K562 (cell line): Measurements from ENCODE around the gene SLC12A9. TPM values are rescaled to one million over a fixed set of nuclear protein-coding genes. Genes with fewer than 3 reads are reported as not detected.
A peak's percentile ranks its signal among the peaks of the same experiment; 100 is the strongest.

Experiments
- AFF4 ChIP-seq: sonication (generic); formaldehyde crosslinking; IDR thresholded peaks from 2 replicates; pipeline ENCODE4 v1.8.0; 2023; ENCODE audit warnings: mild to moderate bottlenecking, missing genetic modification reagents
- ARID3B ChIP-seq: fragments of 250-450 bp; sonication (Bioruptor Pico); IDR thresholded peaks from 2 replicates; pipeline ENCODE4 v1.4.0; 2020; ENCODE audit warnings: borderline replicate concordance
- CCNT2 ChIP-seq: IDR thresholded peaks from 2 replicates; pipeline ENCODE4 v1.6.1; 2011; ENCODE audit warnings: borderline replicate concordance, low read depth, mild to moderate bottlenecking, moderate library complexity, mixed read lengths, low read length; ENCODE audit not compliant: insufficient read length; ENCODE audit errors: extremely low read depth
- ESRRA ChIP-seq: fragments of 450-650 bp; IDR thresholded peaks from 2 replicates; pipeline ENCODE4 v1.6.1; 2014; ENCODE audit warnings: low read depth, mild to moderate bottlenecking, moderate library complexity, borderline replicate concordance
- HCFC1 ChIP-seq: IDR thresholded peaks from 2 replicates; pipeline ENCODE4 v1.6.1; 2012; ENCODE audit warnings: low read depth, low read length, improper control_type of control experiment
- MAFF ChIP-seq: IDR thresholded peaks from 2 replicates; pipeline ENCODE4 v1.6.1; 2012; ENCODE audit warnings: low read length, improper control_type of control experiment
- MCM2 ChIP-seq: fragments of 450-650 bp; IDR thresholded peaks from 2 replicates; pipeline ENCODE4 v1.6.1; 2017; ENCODE audit warnings: low read depth, mild to moderate bottlenecking
- MED1 ChIP-seq: sonication (generic); formaldehyde crosslinking; IDR thresholded peaks from 2 replicates; pipeline ENCODE4 v1.8.1; 2023; ENCODE audit warnings: missing genetic modification reagents, borderline replicate concordance
- NEUROD1 ChIP-seq: fragments of 150-350 bp; IDR thresholded peaks from 2 replicates; pipeline ENCODE4 v1.6.1; 2014; ENCODE audit warnings: borderline replicate concordance, low read length, low read depth; ENCODE audit not compliant: partially characterized antibody
- NFIC ChIP-seq: fragments of 450-650 bp; IDR thresholded peaks from 2 replicates; pipeline ENCODE4 v1.6.1; 2017; ENCODE audit warnings: mild to moderate bottlenecking, inconsistent platforms
- PHF20 ChIP-seq: fragments of 450-650 bp; IDR thresholded peaks from 2 replicates; pipeline ENCODE4 v1.6.1; 2018; ENCODE audit not compliant: partially characterized antibody
- SETDB1 ChIP-seq: IDR thresholded peaks from one replicate; pipeline ENCODE4 v1.6.1; 2012; ENCODE audit warnings: low read length, control low read depth, inconsistent platforms
- SIX5 ChIP-seq, 2 experiments: IDR thresholded peaks; 2 replicates each; pipeline ENCODE4 v1.6.1; 2011; ENCODE audit warnings: low read length in 2 of 2, borderline replicate concordance in 1 of 2, low read depth in 1 of 2, mild to moderate bottlenecking in 1 of 2, moderate library complexity in 1 of 2; ENCODE audit not compliant: insufficient read depth in 1 of 2
- SMARCA4 ChIP-seq: fragments of 450-650 bp; IDR thresholded peaks from 2 replicates; pipeline ENCODE4 v1.6.1; 2016
- THRA ChIP-seq: fragments of 450-650 bp; IDR thresholded peaks from 2 replicates; pipeline ENCODE4 v1.6.1; 2017; ENCODE audit warnings: mild to moderate bottlenecking, moderate library complexity
- ZNF143 ChIP-seq: sonication (generic); formaldehyde crosslinking; IDR thresholded peaks from 2 replicates; pipeline ENCODE4 v1.9.0; 2022; ENCODE audit warnings: mild to moderate bottlenecking, missing genetic modification reagents
- ZNF174 ChIP-seq: fragments of 250-450 bp; sonication (Bioruptor Pico); IDR thresholded peaks from 2 replicates; pipeline ENCODE4 v1.4.0; 2020; ENCODE audit warnings: mild to moderate bottlenecking
- ZNF324 ChIP-seq: fragments of 250-450 bp; sonication (Bioruptor Pico); IDR thresholded peaks from 2 replicates; pipeline ENCODE4 v1.4.0; 2020; ENCODE audit warnings: mild to moderate bottlenecking
- ZNF655 ChIP-seq: fragments of 250-450 bp; sonication (Bioruptor Pico); IDR thresholded peaks from 2 replicates; pipeline ENCODE4 v1.5.0; 2021
- ZNF668 ChIP-seq: fragments of 250-450 bp; sonication (Bioruptor Pico); IDR thresholded peaks from 2 replicates; pipeline ENCODE4 v1.8.0; 2022; ENCODE audit warnings: mild to moderate bottlenecking, inconsistent platforms
- ZNF717 ChIP-seq: fragments of 250-450 bp; sonication (Bioruptor Pico); IDR thresholded peaks from 2 replicates; pipeline ENCODE4 v1.5.0; 2021
- ZNF75A ChIP-seq: fragments of 450-650 bp; formaldehyde crosslinking; IDR thresholded peaks from 2 replicates; pipeline ENCODE4 v1.4.0; 2020; ENCODE audit warnings: mild to moderate bottlenecking
- ZNF76 ChIP-seq: fragments of 250-450 bp; sonication (Bioruptor Pico); IDR thresholded peaks from 2 replicates; pipeline ENCODE4 v1.4.0; 2020; ENCODE audit warnings: mild to moderate bottlenecking, moderate library complexity, borderline replicate concordance
- polyA plus RNA-seq, 8 experiments: library from polyadenylated mRNA; depleted of rRNA in 4 of 8; stranded (reverse) in 5 of 8; unstranded in 3 of 8; fragments of >200 nt; fragmentation: Nextera tagmentation in 2 of 8; fragmentation: Illumina TruSeq in 1 of 8; extraction: Ambion mirVana in 2 of 8; extraction: Trizol in 1 of 8; gene quantifications; 2 replicates each; pipeline versions ENCODE4 v1.2.1 to v1.2.3, GENCODE V29; 2011 to 2014; ENCODE audit warnings: inconsistent platforms in 1 of 8, missing spikeins in 1 of 8
- total RNA-seq, 7 experiments: library from RNA; depleted of rRNA in 6 of 7; stranded (reverse); fragments of >200 nt in 6 of 7; fragmentation: Illumina TruSeq in 2 of 7; extraction: Trizol in 2 of 7; gene quantifications; 2 replicates each; pipeline versions ENCODE4 v1.2.1 to v1.2.3, GENCODE V29; 2011 to 2021; ENCODE audit warnings: low replicate concordance in 1 of 7

Gene SLC12A9
- total and polyA plus RNA-seq, 9 of the 15 experiments (the other 6 are each of a cell fraction or from before 2014, with no cell fraction given), result 0.06 to 20.2 (median 10.7) TPM

- TF ChIP-seq ZNF324 (CRISPR knock-in tag) (no peak), ZNF668 (CRISPR knock-in tag) (no peak), MED1 (CRISPR knock-in tag) (no peak), CCNT2 (no peak), MAFF (no peak), SIX5 (IDR thresholded peaks at IDR 0.05; ENCODE audit: borderline replicate concordance in 1 of 2, insufficient read depth in 1 of 2, low read depth in 1 of 2, low read length in 2 of 2) (no peak), ZNF174 (CRISPR knock-in tag) (no peak), THRA (no peak), MCM2 (no peak), AFF4 (CRISPR knock-in tag) (peak; percentile 69; the same call in 1 of the 2 replicates), ZNF143 (CRISPR knock-in tag) (no peak), ZNF75A (no peak), ESRRA (no peak), ZNF717 (CRISPR knock-in tag) (no peak), PHF20 (no peak), ZNF76 (no peak), NFIC (0 out of 2 replicates have a peak, but pooled peaks have one; percentile 5), ZNF655 (CRISPR knock-in tag) (no peak), SETDB1 (no peak), SMARCA4 (no peak), ARID3B (CRISPR knock-in tag) (no peak), NEUROD1 (peak; percentile 7), HCFC1 (no peak)
Observed at GRCh38 chr7:100875356-100875751, 22.8 kb downstream of the SLC12A9 start (continued).
